ENCODE measurements around the gene TTLL5.
A peak's percentile ranks its signal among the peaks of the same experiment; 100 is the strongest.

TTLL5 gene

DNA sequence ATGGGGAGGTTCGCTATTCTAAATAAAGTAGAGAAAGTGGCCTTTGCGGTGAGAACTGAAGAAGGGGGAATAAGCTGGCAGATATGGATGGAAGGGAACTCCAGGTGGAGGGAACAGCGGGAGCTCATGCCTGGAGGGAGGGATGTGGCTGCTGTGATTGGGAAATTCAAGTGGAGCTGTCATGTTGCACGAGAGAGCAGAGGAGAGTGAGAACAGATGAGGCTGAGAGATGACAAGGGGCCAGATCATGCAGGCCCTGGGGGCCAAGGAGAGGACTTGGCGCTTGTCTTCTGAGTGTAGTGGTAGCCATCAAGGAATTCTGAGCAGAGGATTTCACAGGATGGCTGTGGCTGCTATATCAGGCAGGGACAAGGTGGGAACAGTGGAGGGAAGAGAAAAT, 285.7 kb downstream of the TTLL5 start:
- no peak for DNase-seq

- DNase-seq, result no peak
Measured at GRCh38 chr14:75952489-75952888, 291.4 kb downstream of the TTLL5 start.

- DNase-seq, result no peak
Measured at GRCh38 chr14:75959031-75959430, 298.0 kb downstream of the TTLL5 start.

- DNase-seq, result no peak
Measured at GRCh38 chr14:75960231-75960630, 299.2 kb downstream of the TTLL5 start.

- no peak for DNase-seq
Measured at GRCh38 chr14:75961662-75962061, 300.6 kb downstream of the TTLL5 start.

DNA sequence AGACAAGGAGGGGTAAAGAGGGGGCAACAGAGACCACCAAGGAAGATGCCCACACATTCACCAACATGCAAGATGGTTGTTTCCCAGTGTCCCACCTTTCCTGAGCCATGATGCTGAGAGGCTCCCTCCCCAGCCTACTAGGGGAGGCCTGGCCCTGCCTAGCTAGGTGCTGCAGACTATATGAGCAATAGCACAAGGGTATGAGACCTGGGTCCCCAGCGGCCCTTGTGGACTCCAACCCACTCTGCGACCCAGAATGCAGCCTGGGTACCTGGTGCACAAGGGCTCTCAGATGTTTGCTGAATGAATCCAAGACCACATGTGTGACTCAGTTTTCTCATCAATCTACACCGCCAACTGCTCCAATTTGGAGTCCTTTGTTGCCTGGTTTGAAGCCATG, 306.8 kb downstream of the TTLL5 start:
- no peak for DNase-seq

GRCh38 chr14:75968456-75968855, 307.4 kb downstream of the TTLL5 start:
- DNase-seq, result no peak

DNA sequence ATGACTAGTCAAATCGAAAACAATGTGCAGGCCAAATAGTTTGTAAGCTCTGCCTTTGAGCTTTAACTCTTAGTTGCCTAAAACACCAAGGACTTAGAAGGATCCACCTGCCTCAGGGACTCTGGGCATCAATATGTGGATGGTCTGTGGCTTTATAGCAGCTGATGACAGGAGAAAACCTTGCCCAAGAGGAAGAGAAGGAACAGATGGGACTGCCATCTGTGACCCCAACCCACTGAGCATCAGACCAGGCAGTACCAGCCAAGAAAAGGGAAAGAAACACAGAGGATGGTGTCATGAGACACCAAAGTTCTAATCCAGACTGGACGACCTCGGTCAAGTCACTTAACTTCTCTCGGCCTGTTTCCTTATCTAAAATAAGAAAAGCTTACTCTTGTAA, 308.1 kb downstream of the TTLL5 start:
- DNase-seq, result no peak

GRCh38 chr14:75969891-75970290, 308.8 kb downstream of the TTLL5 start:
- no peak for DNase-seq

DNA sequence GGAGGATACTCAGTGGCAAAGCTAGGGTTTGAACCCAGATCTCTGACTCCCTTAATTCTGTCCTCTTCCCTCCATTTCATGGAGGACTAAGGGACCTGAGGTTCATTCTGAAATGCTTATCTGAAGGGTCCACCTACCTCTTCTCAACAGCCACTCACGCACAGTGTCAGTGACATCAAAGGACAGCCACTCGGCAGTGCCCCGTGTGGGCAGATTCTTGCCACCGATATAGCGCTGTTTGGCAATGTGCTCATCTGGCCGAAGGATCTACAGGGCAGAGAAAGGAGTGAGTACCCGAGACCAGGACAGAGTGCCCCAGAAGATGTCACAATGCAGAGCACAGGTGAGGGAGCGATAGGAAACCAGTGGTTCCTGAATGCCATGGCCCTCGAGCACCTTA, 309.9 kb downstream of the TTLL5 start:
- no peak for DNase-seq

DNA sequence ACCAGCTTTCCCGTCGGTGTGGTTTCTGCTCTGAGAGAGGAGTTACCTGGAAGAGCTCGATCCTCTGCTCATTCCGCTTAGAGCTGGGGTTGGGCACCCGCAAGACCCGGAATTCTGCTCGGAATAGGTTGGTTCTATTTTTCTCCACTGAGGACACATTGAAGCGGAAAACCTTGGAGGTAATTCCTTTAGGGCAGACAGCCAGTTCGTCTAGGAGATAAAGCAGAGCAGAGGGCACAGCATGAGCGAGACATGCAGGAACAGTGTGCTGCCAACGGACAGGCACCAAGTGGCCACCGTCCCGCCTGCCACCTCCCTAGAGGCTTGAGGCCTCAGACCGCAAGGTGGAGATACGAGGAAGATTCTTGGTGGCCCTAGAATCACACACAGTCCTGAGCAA, 310.5 kb downstream of the TTLL5 start:
- DNase-seq, result no peak

DNA sequence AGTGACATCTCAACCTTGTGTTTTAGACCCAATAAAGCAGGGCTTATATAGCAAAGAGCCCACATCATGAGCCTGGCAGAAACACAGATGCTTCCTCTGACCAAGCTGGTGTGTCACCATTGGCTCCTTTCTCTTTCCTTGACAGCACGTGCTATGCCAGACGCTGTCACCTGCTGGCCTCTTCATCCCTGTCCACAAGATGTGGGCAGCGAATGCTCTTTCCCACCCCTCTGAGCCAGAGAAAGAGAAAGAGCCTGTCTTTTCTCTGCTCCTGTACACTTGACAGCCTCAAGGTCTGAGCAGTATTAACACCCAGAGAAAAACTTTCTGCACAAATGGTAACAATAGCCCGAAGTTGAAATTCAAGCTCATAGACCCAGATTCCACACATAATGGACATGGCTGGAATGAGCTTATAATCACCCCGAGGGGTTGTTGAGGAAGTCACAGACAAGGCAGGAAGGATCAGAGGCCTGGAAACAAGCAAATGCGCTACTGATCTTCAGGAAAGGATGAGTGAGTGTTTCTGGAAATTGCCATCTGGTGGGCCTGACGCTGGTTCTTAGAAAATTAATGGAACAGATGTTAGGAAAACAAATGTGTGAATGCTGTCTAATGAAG, 311.9 kb downstream of the TTLL5 start:
- no peak for DNase-seq

- DNase-seq, result peak in 1 of 58 donors; percentile 7
Measured at GRCh38 chr14:75976826-75977581, 316.0 kb downstream of the TTLL5 start.

GRCh38 chr14:75977582-75977943, 316.5 kb downstream of the TTLL5 start:
- DNase-seq, result no peak

- DNase-seq, result peak in 1 of 58 donors; percentile 11
Measured at GRCh38 chr14:75978249-75978731, 317.2 kb downstream of the TTLL5 start.

GRCh38 chr14:75979071-75979571, 318.1 kb downstream of the TTLL5 start:
- peak in 23 of 58 donors; percentile 3 to 56 (median 35) for DNase-seq

DNA sequence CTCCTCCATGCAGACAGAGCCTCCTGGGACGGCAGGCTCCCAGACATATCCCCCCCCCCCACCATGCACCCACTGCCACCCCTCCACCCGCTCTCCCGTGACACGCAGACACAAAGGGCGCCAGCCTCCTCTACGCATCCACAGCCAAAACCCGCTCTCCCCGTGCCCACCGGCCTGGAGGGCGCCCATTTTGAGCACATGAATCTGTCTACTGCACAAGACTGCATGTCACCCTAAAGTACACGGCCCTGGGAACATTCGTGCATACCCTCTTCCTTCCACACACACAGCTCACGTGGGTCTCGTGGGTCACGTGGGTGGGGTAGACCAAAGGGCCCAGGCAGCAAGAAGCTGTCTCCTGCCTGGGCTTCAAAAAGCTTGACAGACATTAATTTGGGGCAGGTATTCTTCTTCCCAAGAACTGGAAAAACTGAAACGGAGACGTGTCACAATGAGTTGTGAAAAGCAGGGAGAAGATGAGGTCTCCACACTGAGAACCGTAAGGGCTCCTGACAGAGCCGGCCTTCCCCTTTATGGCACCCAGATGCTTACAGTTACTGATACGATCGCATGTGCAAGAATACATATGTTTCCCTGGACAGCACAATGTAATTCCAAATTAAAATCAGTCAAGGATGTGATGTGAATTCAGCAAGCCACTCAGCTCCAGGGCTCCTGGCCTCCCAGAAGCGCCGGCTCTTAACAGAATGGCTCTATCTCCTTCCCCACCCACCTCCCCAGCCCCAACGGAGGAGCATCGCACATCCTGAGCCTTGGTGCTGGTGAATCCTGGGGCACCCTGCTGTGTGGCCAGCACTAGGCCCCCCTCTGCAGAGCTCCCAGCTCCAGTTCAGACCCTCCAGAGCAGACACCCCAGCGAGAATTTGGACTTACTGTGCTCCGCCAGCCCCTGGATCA, 318.9 kb downstream of the TTLL5 start:
- peak in 37 of 58 donors; percentile 5 to 67 (median 41) for DNase-seq

DNA sequence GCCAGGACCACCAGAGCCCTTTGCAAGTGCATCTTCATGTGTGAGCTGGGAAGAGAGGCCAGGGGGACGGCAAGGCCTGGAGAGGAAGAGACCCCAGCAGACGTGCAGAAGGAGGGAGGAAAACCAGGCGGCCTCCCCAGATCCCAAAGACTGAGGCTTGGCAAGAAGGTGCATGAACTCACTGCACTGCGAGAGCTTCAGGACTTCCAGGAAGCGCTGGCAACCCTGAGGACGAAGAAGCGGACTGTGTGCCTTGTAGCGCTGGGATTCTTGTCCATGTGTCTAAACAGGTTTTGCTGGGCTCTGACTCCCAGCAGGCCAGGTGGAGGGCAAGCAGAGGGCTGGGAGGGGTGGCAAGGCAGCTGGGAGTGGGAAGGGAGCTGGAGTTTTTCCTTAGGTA, 319.8 kb downstream of the TTLL5 start:
- peak in 5 of 58 donors; percentile 7 to 44 (median 37) for DNase-seq

DNA sequence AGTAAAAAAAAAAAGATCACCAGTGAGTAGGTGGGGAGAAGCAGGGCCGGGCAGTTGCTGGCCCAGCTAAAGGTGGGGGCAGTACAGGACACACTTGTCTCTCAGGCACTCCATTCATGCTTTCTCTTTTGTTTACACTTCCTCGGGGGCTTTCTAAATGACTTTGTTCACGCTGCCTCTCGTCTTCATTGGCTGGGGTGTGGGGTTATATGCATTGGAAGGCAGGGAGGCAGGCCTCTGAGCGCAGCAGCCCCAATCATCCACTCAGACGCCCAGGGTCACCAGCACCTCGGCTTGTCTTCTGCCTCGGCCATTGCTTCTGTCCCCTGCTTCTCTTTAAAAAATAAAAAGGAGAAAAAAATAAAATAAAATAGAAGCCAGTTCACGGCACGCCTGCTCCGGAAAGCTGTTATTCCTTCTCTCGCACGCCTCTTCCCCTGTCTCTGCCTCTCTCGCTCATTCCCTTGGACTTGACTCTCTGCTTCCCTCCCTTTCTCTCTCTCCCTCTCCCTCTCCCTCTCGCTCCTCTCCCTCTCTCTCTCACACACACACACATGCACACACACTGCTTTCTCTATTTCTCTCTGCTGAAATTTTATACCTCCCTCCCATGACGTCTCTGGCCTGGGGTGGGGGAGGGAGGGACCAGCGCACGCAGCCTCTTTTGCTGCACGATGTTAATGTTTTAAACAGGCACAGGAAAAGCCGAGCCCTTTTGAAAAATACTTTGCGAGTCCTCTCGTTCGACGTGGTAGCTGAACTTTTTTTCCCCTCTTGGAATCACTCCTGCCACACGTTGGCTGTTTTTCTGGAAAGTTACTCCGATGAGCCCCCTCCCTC, 320.6 kb downstream of the TTLL5 start, which contains the start of gene TGFB3:
TGFB3 (minus strand) TSS at position 570 of the 840 bp plus-strand sequence. CDS start 1,102 bp downstream, outside the sequence.
- DNase-seq, result peak in 47 of 58 donors; percentile 39 to 84 (median 65)

DNA sequence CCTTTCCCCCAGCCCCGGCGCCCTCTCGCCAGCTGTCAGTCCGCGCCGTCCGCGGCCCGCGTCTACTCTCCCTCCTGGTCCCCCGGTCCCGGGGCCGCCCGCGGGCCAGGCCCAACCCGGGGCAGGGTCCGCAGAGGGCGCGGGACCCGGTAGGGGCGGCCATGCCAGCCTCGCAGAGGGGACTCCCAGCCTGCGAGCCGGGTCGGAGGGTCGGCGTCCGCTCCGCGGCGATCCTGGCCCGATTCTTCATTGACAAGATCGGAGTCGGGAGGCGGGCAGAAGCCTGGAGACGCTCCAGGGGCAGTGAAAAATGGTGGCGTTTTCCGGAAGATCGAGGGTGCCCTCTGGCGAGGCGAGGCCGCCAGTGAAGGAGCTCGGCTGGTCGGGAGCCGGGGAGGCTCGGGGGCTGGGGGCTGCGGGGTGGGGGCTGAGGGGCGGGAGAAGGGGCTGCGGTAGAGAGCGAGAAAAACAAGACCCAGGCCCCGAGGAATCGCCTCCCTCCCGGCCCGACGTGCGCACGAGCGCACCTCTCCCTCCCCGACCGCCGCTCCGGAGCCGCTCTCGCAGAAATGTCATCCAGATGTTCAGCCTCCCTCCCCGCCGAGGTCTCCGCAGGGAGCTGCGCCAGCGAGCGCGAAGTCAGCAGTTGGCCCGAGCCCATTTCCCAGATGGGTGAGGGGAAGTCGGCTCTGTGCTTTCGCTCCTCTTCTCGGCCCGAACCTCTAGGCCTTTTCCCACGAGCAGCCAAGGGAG, 321.4 kb downstream of the TTLL5 start:
- DNase-seq, result peak in 57 of 58 donors; percentile 25 to 95 (median 79)
